ENCODE results near the gene ROR1. TPM values are rescaled to one million over a fixed set of nuclear protein-coding genes. Genes with fewer than 3 reads are reported as not detected.

ROR1 gene
- total RNA-seq, 1 donor from 2014 or later = 81.4 TPM

GRCh38 chr1:63843010-63843409, 69.2 kb downstream of the ROR1 start:
- DNase-seq (ENCODE audit: low spot score in 2 of 2, unreplicated experiment in 2 of 2) = no peak
- no peak for TF ChIP-seq CTCF (IDR thresholded peaks at IDR 0.05; ENCODE audit: unreplicated experiment)
- no peak overlapping the region for H3K27ac Mint-ChIP-seq
- no peaks in the 10 kb centered on the region for H3K9me3 Mint-ChIP-seq
- no peaks in the 10 kb centered on the region for H3K27me3 Mint-ChIP-seq (ENCODE audit: low read depth)
- H3K4me3 Mint-ChIP-seq = no peak overlapping the region
- peaks cover 49% of the 10 kb centered on the region for H3K4me1 Mint-ChIP-seq
- peaks cover 2% of the 10 kb centered on the region for H3K36me3 Mint-ChIP-seq

GRCh38 chr1:63843884-63844283, 70.1 kb downstream of the ROR1 start:
- H3K27ac Mint-ChIP-seq = peak overlapping the region; percentile 14
- H3K36me3 Mint-ChIP-seq = peaks cover 2% of the 10 kb centered on the region
- no peaks in the 10 kb centered on the region for H3K27me3 Mint-ChIP-seq (ENCODE audit: low read depth)
- no peak for DNase-seq (ENCODE audit: low spot score in 2 of 2, unreplicated experiment in 2 of 2)
- no peak overlapping the region for H3K4me3 Mint-ChIP-seq
- peaks cover 56% of the 10 kb centered on the region for H3K4me1 Mint-ChIP-seq
- no peak for TF ChIP-seq CTCF (IDR thresholded peaks at IDR 0.05; ENCODE audit: unreplicated experiment)
- H3K9me3 Mint-ChIP-seq = no peaks in the 10 kb centered on the region

- no peaks in the 10 kb centered on the region for H3K27me3 Mint-ChIP-seq (ENCODE audit: low read depth)
- no peak overlapping the region for H3K4me3 Mint-ChIP-seq
- H3K4me1 Mint-ChIP-seq = peaks cover 63% of the 10 kb centered on the region
Measured at GRCh38 chr1:63845346-63845745, 71.5 kb downstream of the ROR1 start.

GRCh38 chr1:63847308-63847910, 73.6 kb downstream of the ROR1 start:
- Mint-ChIP-seq H3K36me3 (no peaks in the 10 kb centered on the region), H3K9me3 (no peaks in the 10 kb centered on the region), H3K4me3 (no peak overlapping the region), H3K27me3 (ENCODE audit: low read depth) (no peaks in the 10 kb centered on the region), H3K4me1 (peaks cover 64% of the 10 kb centered on the region), H3K27ac (peak overlapping the region; percentile 49)
- DNase-seq (ENCODE audit: low spot score in 2 of 2, unreplicated experiment in 2 of 2) = no peak
- no peak for TF ChIP-seq CTCF (IDR thresholded peaks at IDR 0.05; ENCODE audit: unreplicated experiment)

More at GRCh38 chr1:63845346-63845745, 71.5 kb downstream of the ROR1 start:
- H3K36me3 Mint-ChIP-seq = peaks cover 2% of the 10 kb centered on the region
- no peaks in the 10 kb centered on the region for H3K9me3 Mint-ChIP-seq
- no peak for TF ChIP-seq CTCF (IDR thresholded peaks at IDR 0.05; ENCODE audit: unreplicated experiment)
- H3K27ac Mint-ChIP-seq = peak overlapping the region; percentile 2
- no peak for DNase-seq (ENCODE audit: low spot score in 2 of 2, unreplicated experiment in 2 of 2)

- Mint-ChIP-seq H3K9me3 (no peaks in the 10 kb centered on the region), H3K4me1 (peaks cover 58% of the 10 kb centered on the region), H3K27ac (peak overlapping the region; percentile 80), H3K36me3 (no peaks in the 10 kb centered on the region), H3K27me3 (ENCODE audit: low read depth) (no peaks in the 10 kb centered on the region), H3K4me3 (no peak overlapping the region)
- no peak for DNase-seq (ENCODE audit: low spot score in 2 of 2, unreplicated experiment in 2 of 2)
- no peak for TF ChIP-seq CTCF (IDR thresholded peaks at IDR 0.05; ENCODE audit: unreplicated experiment)
Measured at GRCh38 chr1:63848733-63849132, 74.9 kb downstream of the ROR1 start.

- no peaks in the 10 kb centered on the region for H3K27me3 Mint-ChIP-seq (ENCODE audit: low read depth)
- no peak for DNase-seq (ENCODE audit: low spot score in 2 of 2, unreplicated experiment in 2 of 2)
- H3K4me1 Mint-ChIP-seq = peaks cover 56% of the 10 kb centered on the region
- H3K36me3 Mint-ChIP-seq = no peaks in the 10 kb centered on the region
- H3K9me3 Mint-ChIP-seq = no peaks in the 10 kb centered on the region
- H3K4me3 Mint-ChIP-seq = no peak overlapping the region
- TF ChIP-seq CTCF (IDR thresholded peaks at IDR 0.05; ENCODE audit: unreplicated experiment) = no peak
- peak overlapping the region; percentile 29 for H3K27ac Mint-ChIP-seq
Measured at GRCh38 chr1:63849149-63849548, 75.3 kb downstream of the ROR1 start.

All from mesothelial cell of epicardium (in vitro differentiated cells).